Measurements from ENCODE around the gene UBLCP1. TPM values are rescaled to one million over a fixed set of nuclear protein-coding genes. Genes with fewer than 3 reads are reported as not detected.

Gene UBLCP1
- total RNA-seq, 1 experiment from 2014 or later: 8.9 TPM

- DNase-seq (no peak), ATAC-seq (no peak)
- H3F3A ChIP-seq (ENCODE audit: low read length, unreplicated experiment): no peaks in the 10 kb centered on the region
- H3K27ac ChIP-seq (ENCODE audit: low read length): no peak overlapping the region
- peaks cover 10% of the 10 kb centered on the region for H3K4me1 ChIP-seq (ENCODE audit: insufficient read depth, low read length)
- H3K9me2 ChIP-seq (replicated peaks; ENCODE audit: low read length): no peaks in the 10 kb centered on the region
- H3K27me3 ChIP-seq (ENCODE audit: low read length): no peaks in the 10 kb centered on the region
- H3K4me3 ChIP-seq (ENCODE audit: low read length): no peak overlapping the region
- no peaks in the 10 kb centered on the region for H3K9me3 ChIP-seq (ENCODE audit: low read length)
- no TSS peak for BruUV-seq (replicated peaks)
- no peak overlapping the region for H3K9ac ChIP-seq (ENCODE audit: low read length)
- no peaks in the 10 kb centered on the region for H4K20me1 ChIP-seq (ENCODE audit: low read length)
- TF ChIP-seq EZH2phosphoT487 (IDR thresholded peaks at IDR 0.05; ENCODE audit: borderline replicate concordance, low read length) (no peak), EZH2 (IDR thresholded peaks at IDR 0.05; ENCODE audit: low read length, unreplicated experiment) (no peak), CTCF (conservative IDR thresholded peaks at IDR 0.05; ENCODE audit: low read depth, low read length) (no peak)
- intact Hi-C loops (cut with micrococcal nuclease): loop anchor here (1.0 kb wide), 2 partner anchors 32 to 161 kb away; no protein-coding TSS in a partner anchor
- no peaks in the 10 kb centered on the region for H3K79me2 ChIP-seq (ENCODE audit: low read length)
- POLR2A ChIA-PET (ENCODE audit: unreplicated experiment): no interaction called here
- H2AFZ ChIP-seq (ENCODE audit: low read length): no peak overlapping the region
- CTCF ChIA-PET: interaction anchor here (1.0 to 2.6 kb wide), 3 partner anchors 31 to 161 kb away, joined by 3 to 17 read pairs (median 13); no protein-coding TSS in a partner anchor
- H3K4me2 ChIP-seq (ENCODE audit: low read length): no peak overlapping the region
- no peaks in the 10 kb centered on the region for H3K36me3 ChIP-seq (ENCODE audit: low read depth, low read length)
Observed at GRCh38 chr5:159317849-159318248, 54.8 kb downstream of the UBLCP1 start.

- intact Hi-C loops (cut with micrococcal nuclease): no loop called here
- TF ChIP-seq EZH2 (IDR thresholded peaks at IDR 0.05; ENCODE audit: low read length, unreplicated experiment): no peak
- no peak for TF ChIP-seq EZH2phosphoT487 (IDR thresholded peaks at IDR 0.05; ENCODE audit: borderline replicate concordance, low read length)
- no peak for TF ChIP-seq CTCF (conservative IDR thresholded peaks at IDR 0.05; ENCODE audit: low read depth, low read length)
Observed at GRCh38 chr5:159318448-159318847, 55.4 kb downstream of the UBLCP1 start.

GRCh38 chr5:159319363-159319762, 56.3 kb downstream of the UBLCP1 start:
- H3K27ac ChIP-seq (ENCODE audit: low read length): no peak overlapping the region
- POLR2A ChIA-PET (ENCODE audit: unreplicated experiment): no interaction called here
- H3K9ac ChIP-seq (ENCODE audit: low read length): no peak overlapping the region
- no peaks in the 10 kb centered on the region for H3K36me3 ChIP-seq (ENCODE audit: low read depth, low read length)
- no peaks in the 10 kb centered on the region for H3K9me2 ChIP-seq (replicated peaks; ENCODE audit: low read length)
- no peak overlapping the region for H3K4me3 ChIP-seq (ENCODE audit: low read length)
- ATAC-seq: no peak
- TF ChIP-seq EZH2 (IDR thresholded peaks at IDR 0.05; ENCODE audit: low read length, unreplicated experiment): no peak
- TF ChIP-seq EZH2phosphoT487 (IDR thresholded peaks at IDR 0.05; ENCODE audit: borderline replicate concordance, low read length): no peak
- no peak for TF ChIP-seq CTCF (conservative IDR thresholded peaks at IDR 0.05; ENCODE audit: low read depth, low read length)
- peaks cover 10% of the 10 kb centered on the region for H3K4me1 ChIP-seq (ENCODE audit: insufficient read depth, low read length)
- H3K9me3 ChIP-seq (ENCODE audit: low read length): no peaks in the 10 kb centered on the region
- intact Hi-C loops (cut with micrococcal nuclease): no loop called here
- no peaks in the 10 kb centered on the region for H3K27me3 ChIP-seq (ENCODE audit: low read length)
- H3K79me2 ChIP-seq (ENCODE audit: low read length): no peaks in the 10 kb centered on the region
- H2AFZ ChIP-seq (ENCODE audit: low read length): no peak overlapping the region
- no peaks in the 10 kb centered on the region for H3F3A ChIP-seq (ENCODE audit: low read length, unreplicated experiment)
- H3K4me2 ChIP-seq (ENCODE audit: low read length): no peak overlapping the region
- no peaks in the 10 kb centered on the region for H4K20me1 ChIP-seq (ENCODE audit: low read length)
- CTCF ChIA-PET: no interaction called here
- BruUV-seq (replicated peaks): no TSS peak
- no peak for DNase-seq

More at GRCh38 chr5:159318448-159318847, 55.4 kb downstream of the UBLCP1 start:
- Histone ChIP-seq H3K4me2 (ENCODE audit: low read length) (no peak overlapping the region), H3K4me1 (ENCODE audit: insufficient read depth, low read length) (peaks cover 10% of the 10 kb centered on the region), H3K27me3 (ENCODE audit: low read length) (no peaks in the 10 kb centered on the region), H4K20me1 (ENCODE audit: low read length) (no peaks in the 10 kb centered on the region), H2AFZ (ENCODE audit: low read length) (no peak overlapping the region), H3F3A (ENCODE audit: low read length, unreplicated experiment) (no peaks in the 10 kb centered on the region), H3K27ac (ENCODE audit: low read length) (no peak overlapping the region), H3K9me3 (ENCODE audit: low read length) (no peaks in the 10 kb centered on the region), H3K4me3 (ENCODE audit: low read length) (no peak overlapping the region), H3K9me2 (replicated peaks; ENCODE audit: low read length) (no peaks in the 10 kb centered on the region), H3K9ac (ENCODE audit: low read length) (no peak overlapping the region), H3K36me3 (ENCODE audit: low read depth, low read length) (no peaks in the 10 kb centered on the region), H3K79me2 (ENCODE audit: low read length) (no peaks in the 10 kb centered on the region)
- no TSS peak for BruUV-seq (replicated peaks)
- ChIA-PET CTCF (no interaction called here), POLR2A (ENCODE audit: unreplicated experiment) (no interaction called here)
- ATAC-seq: no peak
- no peak for DNase-seq
